HepG2 (cell line): ENCODE data around the gene ARFGEF3. TPM values are rescaled to one million over a fixed set of nuclear protein-coding genes. Genes with fewer than 3 reads are reported as not detected.

ENCODE experiments used
- ATAC-seq: fragments of 200-7000 bp; cut with Tn5 transposase; 3 replicates; pipeline ENCODE4 v1.9.1; 2020; ENCODE audit warnings: mild to moderate bottlenecking, moderate library complexity
- BruUV-seq: library from RNA; stranded (reverse); fragments of 400-500 nt; replicated peaks from 2 replicates; lab custom pipeline; 2021; lab: Mats Ljungman, UMichigan
- CTCF ChIA-PET: fragments of 300-600 bp; formaldehyde crosslinking; extraction: SDS; loops from one replicate; lab custom pipeline; 2021; ENCODE audit warnings: low total read pairs, inconsistent platforms, low intra/inter-chr PET ratio; lab: Yijun Ruan, JAX
- POLR2A ChIA-PET: fragments of 350-600 bp; sonication (Branson Sonifier 250); formaldehyde crosslinking; loops from one replicate; lab custom pipeline; 2020; ENCODE audit warnings: antibody characterized with exemption, inconsistent platforms; lab: Yijun Ruan, JAX
- DNase-seq: peaks from one replicate; pipeline ENCODE4 v3.0.0-alpha.2; 2015; ENCODE audit warnings: low spot score
- FAIRE-seq: peaks from 3 replicates; lab custom pipeline; 2011; peaks lifted over from hg19 to GRCh38; lab: Jason Lieb, UNC
- H2AFZ ChIP-seq: one replicate; pipeline ENCODE4 v1.6.1; 2011; ENCODE audit warnings: low read length, inconsistent platforms
- H3K27ac ChIP-seq: fragments of 300-600 bp; 3 replicates; pipeline ENCODE4 v1.8.0; 2011; ENCODE audit warnings: mixed run types, mild to moderate bottlenecking, mixed read lengths, low read length, inconsistent platforms; ENCODE audit not compliant: insufficient read depth; ENCODE audit errors: extremely low read length
- H3K27me3 ChIP-seq, 2 experiments: fragments of 200-600 bp in 1 of 2; 2 replicates in 1 of 2; 3 replicates in 1 of 2; pipeline versions ENCODE4 v1.6.0 to v1.8.0; 2011; ENCODE audit warnings: low read length in 2 of 2, mild to moderate bottlenecking in 2 of 2, moderate library complexity in 2 of 2, inconsistent platforms in 1 of 2; ENCODE audit not compliant: insufficient read depth in 2 of 2, control insufficient read depth in 1 of 2
- H3K36me3 ChIP-seq, 2 experiments: fragments of 200-600 bp in 1 of 2; replicated peaks in 1 of 2; 2 replicates in 1 of 2; 3 replicates in 1 of 2; pipeline versions ENCODE4 v1.5.1 to v1.8.0; 2011; ENCODE audit warnings: low read length in 2 of 2, inconsistent platforms in 1 of 2; ENCODE audit not compliant: insufficient read depth in 2 of 2, control insufficient read depth in 1 of 2
- H3K4me1 ChIP-seq: 2 replicates; pipeline ENCODE4 v1.5.1; 2012; ENCODE audit warnings: low read length, inconsistent platforms; ENCODE audit not compliant: insufficient read depth
- H3K4me2 ChIP-seq: 2 replicates; pipeline ENCODE4 v1.6.0; 2011; ENCODE audit warnings: low read depth, low read length, inconsistent platforms
- H3K4me3 ChIP-seq, 3 experiments: fragments of 200-600 bp in 1 of 3; sonication (generic), shearing (Covaris generic) in 1 of 3; replicated peaks in 1 of 3; 2 replicates each; pipeline ENCODE4 v1.5.1; 2011 to 2016; ENCODE audit warnings: low read length in 3 of 3, inconsistent platforms in 2 of 3, low read depth in 2 of 3, mild to moderate bottlenecking in 2 of 3, control low read depth in 1 of 3, mixed read lengths in 1 of 3; ENCODE audit not compliant: insufficient read depth in 1 of 3
- H3K79me2 ChIP-seq: one replicate; pipeline ENCODE4 v1.6.1; 2011; ENCODE audit warnings: low read length, inconsistent platforms; ENCODE audit not compliant: insufficient read depth
- H3K9ac ChIP-seq: 2 replicates; pipeline ENCODE4 v1.6.0; 2011; ENCODE audit warnings: mild to moderate bottlenecking, low read depth, low read length, inconsistent platforms; ENCODE audit not compliant: insufficient read depth
- H3K9me3 ChIP-seq: 2 replicates; pipeline ENCODE4 v1.5.1; 2012; ENCODE audit warnings: mild to moderate bottlenecking, low read length
- H4K20me1 ChIP-seq: 2 replicates; pipeline ENCODE4 v1.6.0; 2011; ENCODE audit warnings: inconsistent platforms, mild to moderate bottlenecking, low read length, moderate library complexity; ENCODE audit not compliant: insufficient read depth
- ARNT ChIP-seq: fragments of 450-650 bp; IDR thresholded peaks from 2 replicates; pipeline ENCODE4 v1.6.1; 2017
- HNRNPH1 ChIP-seq: fragments of 200-400 bp; formaldehyde crosslinking; optimal IDR thresholded peaks from 2 replicates; pipeline ENCODE3; 2017; ENCODE audit warnings: mild to moderate bottlenecking, low read depth, low read length
- HOXA9 ChIP-seq: sonication (generic); formaldehyde crosslinking; IDR thresholded peaks from 2 replicates; pipeline ENCODE4 v1.8.1; 2022; ENCODE audit warnings: missing genetic modification reagents, mild to moderate bottlenecking, moderate library complexity, borderline replicate concordance
- NFKB2 ChIP-seq: sonication (generic); formaldehyde crosslinking; IDR thresholded peaks from 2 replicates; pipeline ENCODE4 v1.4.0; 2020; ENCODE audit warnings: missing genetic modification reagents, borderline replicate concordance
- NFRKB ChIP-seq: fragments of 450-650 bp; IDR thresholded peaks from 2 replicates; pipeline ENCODE4 v1.6.1; 2017
- STAG1 ChIP-seq: sonication (generic); formaldehyde crosslinking; IDR thresholded peaks from 2 replicates; pipeline ENCODE4 v1.4.0; 2020; ENCODE audit warnings: missing genetic modification reagents
- TAF1 ChIP-seq: sonication (generic); formaldehyde crosslinking; IDR thresholded peaks from 2 replicates; pipeline ENCODE4 v1.4.0; 2020; ENCODE audit warnings: missing genetic modification reagents
- YEATS2 ChIP-seq: sonication (generic); formaldehyde crosslinking; IDR thresholded peaks from 2 replicates; pipeline ENCODE4 v1.4.0; 2020; ENCODE audit warnings: missing genetic modification reagents, borderline replicate concordance
- ZNF230 ChIP-seq: sonication (generic); formaldehyde crosslinking; IDR thresholded peaks from 2 replicates; pipeline ENCODE4 v1.4.0; 2020; ENCODE audit warnings: mild to moderate bottlenecking, missing genetic modification reagents
- ZNF570 ChIP-seq: sonication (generic); formaldehyde crosslinking; IDR thresholded peaks from 2 replicates; pipeline ENCODE4 v1.4.0; 2020; ENCODE audit warnings: mild to moderate bottlenecking, missing genetic modification reagents, borderline replicate concordance
- ZNF615 ChIP-seq: sonication (generic); formaldehyde crosslinking; IDR thresholded peaks from 2 replicates; pipeline ENCODE4 v1.5.0; 2020; ENCODE audit warnings: mild to moderate bottlenecking, missing genetic modification reagents, borderline replicate concordance
- ZSCAN25 ChIP-seq: sonication (generic); formaldehyde crosslinking; IDR thresholded peaks from 2 replicates; pipeline ENCODE4 v1.8.0; 2022; ENCODE audit warnings: mild to moderate bottlenecking, missing genetic modification reagents
- ZSCAN29 ChIP-seq: sonication (generic); formaldehyde crosslinking; conservative IDR thresholded peaks from 2 replicates; pipeline ENCODE4 v1.4.0; 2020; ENCODE audit warnings: mild to moderate bottlenecking, missing genetic modification reagents
- WGBS: methylation state at CpG from one replicate; pipeline ENCODE4 v1.1.6; 2017; ENCODE audit warnings: low lambda C conversion rate; 5-methylcytosine and 5-hydroxymethylcytosine counted together
- in situ Hi-C: cut with HindIII; loops from 2 replicates; pipeline ENCODE4 v1.10.0; 2017; ENCODE audit warnings: low pct_unique_long_range_greater_than_20kb; ENCODE audit not compliant: extremely low pct_ligation_motif_present
- intact Hi-C: fragments of 100-400 bp; cut with micrococcal nuclease; formaldehyde crosslinking; loops from one replicate; pipeline ENCODE4 v1.10.0; 2022; ENCODE audit not compliant: unreplicated experiment
- polyA plus RNA-seq, 8 experiments: library from polyadenylated mRNA; depleted of rRNA in 3 of 8; stranded (reverse) in 7 of 8; unstranded in 1 of 8; fragments of >200 nt; fragmentation: Illumina TruSeq in 4 of 8; extraction: Trizol in 4 of 8; gene quantifications; 2 replicates each; pipeline versions ENCODE4 v1.2.1 to v1.2.3, GENCODE V29; 2011 to 2016; ENCODE audit warnings: low read depth in 4 of 8, missing spikeins in 1 of 8, mixed read lengths in 1 of 8; ENCODE audit not compliant: insufficient read depth in 1 of 8
- total RNA-seq, 5 experiments: library from RNA; depleted of rRNA; stranded (reverse); fragments of >200 nt; fragmentation: Illumina TruSeq; extraction: Trizol; gene quantifications; 2 replicates each; pipeline ENCODE4 v1.2.3, GENCODE V29; 2016; ENCODE audit warnings: low read depth in 1 of 5
- TF ChIP-seq, protein P1 (sequence below): sonication (generic); IDR thresholded peaks from 2 replicates; pipeline ENCODE4 v1.6.1; 2016; ENCODE audit warnings: low read depth, borderline replicate concordance
- TF ChIP-seq, protein P2 (sequence below): sonication (generic); formaldehyde crosslinking; IDR thresholded peaks from 2 replicates; pipeline ENCODE4 v1.5.1; 2020; ENCODE audit warnings: missing genetic modification reagents, mild to moderate bottlenecking, borderline replicate concordance
- TF ChIP-seq, protein P3 (sequence below): sonication (generic); formaldehyde crosslinking; conservative IDR thresholded peaks from 2 replicates; pipeline ENCODE4 v1.5.0; 2020; ENCODE audit warnings: missing genetic modification reagents
- TF ChIP-seq, protein P4 (sequence below): sonication (generic); formaldehyde crosslinking; IDR thresholded peaks from 2 replicates; pipeline ENCODE4 v1.5.0; 2020; ENCODE audit warnings: mild to moderate bottlenecking, missing genetic modification reagents

The ARFGEF3 gene
- total and polyA plus RNA-seq, 2 of the 13 experiments (the other 11 are each of a cell fraction or from before 2014, with no cell fraction given): 0.60 to 2.6 TPM

DNA sequence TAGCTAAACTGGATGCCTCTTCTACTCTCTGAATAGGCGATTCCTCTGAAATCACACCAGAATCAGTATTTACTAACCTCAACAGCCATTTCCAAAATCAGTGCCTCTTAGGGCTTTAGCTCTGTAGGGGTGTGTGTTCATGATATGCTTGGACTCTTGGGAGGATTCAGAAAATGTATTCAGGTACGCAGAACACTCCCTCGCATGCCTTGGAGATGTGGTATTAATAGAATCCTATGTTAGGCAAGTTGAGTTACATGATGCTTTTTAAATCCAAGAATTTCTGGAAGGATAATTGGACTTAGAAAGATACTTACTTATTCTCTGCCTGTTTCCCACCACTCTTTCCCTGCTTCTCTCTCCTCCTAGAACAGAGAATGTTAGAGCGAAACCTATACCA, 88.3 kb downstream of the ARFGEF3 start:
- H3K79me2 ChIP-seq: no peaks in the 10 kb centered on the region
- no peak for FAIRE-seq
- H3K9me3 ChIP-seq: no peaks in the 10 kb centered on the region
- CTCF ChIA-PET: no interaction called here
- WGBS: 92% methylated on average over 4 of the region's 4 CpGs
- intact Hi-C loops (no loop called here), in situ Hi-C loops (no loop called here)
- no peak overlapping the region for H3K4me3 ChIP-seq
- TF ChIP-seq ZSCAN29 (CRISPR knock-in tag) (no peak), ZNF615 (no peak), ZNF570 (CRISPR knock-in tag) (no peak), NFRKB (no peak), STAG1 (no peak), TAF1 (no peak), HNRNPH1 (no peak), ZSCAN25 (no peak), NFKB2 (no peak), HOXA9 (CRISPR knock-in tag) (no peak), ZNF230 (CRISPR knock-in tag) (no peak), ARNT (no peak), YEATS2 (CRISPR knock-in tag) (no peak)
- TF ChIP-seq, protein P1, sequence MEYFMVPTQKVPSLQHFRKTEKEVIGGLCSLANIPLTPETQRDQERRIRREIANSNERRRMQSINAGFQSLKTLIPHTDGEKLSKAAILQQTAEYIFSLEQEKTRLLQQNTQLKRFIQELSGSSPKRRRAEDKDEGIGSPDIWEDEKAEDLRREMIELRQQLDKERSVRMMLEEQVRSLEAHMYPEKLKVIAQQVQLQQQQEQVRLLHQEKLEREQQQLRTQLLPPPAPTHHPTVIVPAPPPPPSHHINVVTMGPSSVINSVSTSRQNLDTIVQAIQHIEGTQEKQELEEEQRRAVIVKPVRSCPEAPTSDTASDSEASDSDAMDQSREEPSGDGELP: no peak
- TF ChIP-seq, protein P2, sequence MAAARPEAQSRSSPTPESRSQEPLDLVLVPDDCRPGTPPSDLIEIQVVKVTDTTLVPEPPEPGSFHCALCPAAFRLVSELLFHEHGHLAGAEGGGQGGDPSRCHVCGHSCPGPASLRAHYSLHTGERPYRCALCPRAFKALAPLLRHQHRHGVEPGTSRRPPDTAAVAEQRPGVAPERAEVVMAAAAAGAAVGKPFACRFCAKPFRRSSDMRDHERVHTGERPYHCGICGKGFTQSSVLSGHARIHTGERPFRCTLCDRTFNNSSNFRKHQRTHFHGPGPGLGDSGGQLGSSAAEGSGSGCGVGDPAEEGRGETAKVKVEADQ: no peak
- TF ChIP-seq, protein P3, sequence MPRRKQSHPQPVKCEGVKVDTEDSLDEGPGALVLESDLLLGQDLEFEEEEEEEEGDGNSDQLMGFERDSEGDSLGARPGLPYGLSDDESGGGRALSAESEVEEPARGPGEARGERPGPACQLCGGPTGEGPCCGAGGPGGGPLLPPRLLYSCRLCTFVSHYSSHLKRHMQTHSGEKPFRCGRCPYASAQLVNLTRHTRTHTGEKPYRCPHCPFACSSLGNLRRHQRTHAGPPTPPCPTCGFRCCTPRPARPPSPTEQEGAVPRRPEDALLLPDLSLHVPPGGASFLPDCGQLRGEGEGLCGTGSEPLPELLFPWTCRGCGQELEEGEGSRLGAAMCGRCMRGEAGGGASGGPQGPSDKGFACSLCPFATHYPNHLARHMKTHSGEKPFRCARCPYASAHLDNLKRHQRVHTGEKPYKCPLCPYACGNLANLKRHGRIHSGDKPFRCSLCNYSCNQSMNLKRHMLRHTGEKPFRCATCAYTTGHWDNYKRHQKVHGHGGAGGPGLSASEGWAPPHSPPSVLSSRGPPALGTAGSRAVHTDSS (CRISPR knock-in tag): no peak
- TF ChIP-seq, protein P4, sequence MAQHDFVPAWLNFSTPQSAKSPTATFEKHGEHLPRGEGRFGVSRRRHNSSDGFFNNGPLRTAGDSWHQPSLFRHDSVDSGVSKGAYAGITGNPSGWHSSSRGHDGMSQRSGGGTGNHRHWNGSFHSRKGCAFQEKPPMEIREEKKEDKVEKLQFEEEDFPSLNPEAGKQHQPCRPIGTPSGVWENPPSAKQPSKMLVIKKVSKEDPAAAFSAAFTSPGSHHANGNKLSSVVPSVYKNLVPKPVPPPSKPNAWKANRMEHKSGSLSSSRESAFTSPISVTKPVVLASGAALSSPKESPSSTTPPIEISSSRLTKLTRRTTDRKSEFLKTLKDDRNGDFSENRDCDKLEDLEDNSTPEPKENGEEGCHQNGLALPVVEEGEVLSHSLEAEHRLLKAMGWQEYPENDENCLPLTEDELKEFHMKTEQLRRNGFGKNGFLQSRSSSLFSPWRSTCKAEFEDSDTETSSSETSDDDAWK (CRISPR knock-in tag): no peak
- POLR2A ChIA-PET: no interaction called here
- no peak for ATAC-seq
- DNase-seq: no peak
- no peaks in the 10 kb centered on the region for H3K36me3 ChIP-seq
- no peaks in the 10 kb centered on the region for H4K20me1 ChIP-seq
- H2AFZ ChIP-seq: no peak overlapping the region
- peaks cover 18% of the 10 kb centered on the region for H3K4me1 ChIP-seq
- BruUV-seq: no TSS peak
- H3K9ac ChIP-seq: no peak overlapping the region
- no peak overlapping the region for H3K27ac ChIP-seq
- H3K27me3 ChIP-seq: no peaks in the 10 kb centered on the region
- no peak overlapping the region for H3K4me2 ChIP-seq
